Liver (tissue), 3 donors: ENCODE measurements around the gene HHIPL2.

Source experiments
- EGR1 ChIP-seq, 2 donors: IDR thresholded peaks; 2 replicates each; pipeline ENCODE4 v1.6.1; 2016 to 2018; ENCODE audit warnings: antibody characterized with exemption in 2 of 2, low read depth in 2 of 2
- TF ChIP-seq, protein P1 (sequence below): fragments of 150-350 bp; IDR thresholded peaks from 2 replicates; pipeline ENCODE4 v1.5.1; 2017; ENCODE audit warnings: improper control_type of control experiment, low read depth, low read length; ENCODE audit not compliant: missing input control
- donor health status: healthy.
- donor health status: healthy.

DNA sequence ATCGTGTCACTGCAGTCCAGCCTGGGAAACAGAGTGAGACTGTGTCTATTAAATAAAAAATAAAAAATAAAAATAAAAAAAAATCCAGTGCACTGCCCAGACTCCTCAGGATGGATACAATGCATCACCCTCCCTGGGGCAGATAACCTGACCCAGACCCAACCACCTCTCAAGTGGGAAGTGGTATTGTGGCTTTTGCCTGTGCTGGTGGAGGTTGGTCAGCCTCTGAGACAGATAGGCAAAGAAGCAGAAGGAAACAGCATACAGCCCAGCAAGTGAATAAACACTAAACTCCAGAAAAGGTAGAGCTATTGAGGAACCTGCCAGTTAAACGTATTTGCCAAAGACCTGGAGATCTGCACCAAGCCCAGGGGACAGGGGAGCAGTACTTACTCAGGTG is 22.0 kb downstream of the HHIPL2 start:
- TF ChIP-seq, protein P1, sequence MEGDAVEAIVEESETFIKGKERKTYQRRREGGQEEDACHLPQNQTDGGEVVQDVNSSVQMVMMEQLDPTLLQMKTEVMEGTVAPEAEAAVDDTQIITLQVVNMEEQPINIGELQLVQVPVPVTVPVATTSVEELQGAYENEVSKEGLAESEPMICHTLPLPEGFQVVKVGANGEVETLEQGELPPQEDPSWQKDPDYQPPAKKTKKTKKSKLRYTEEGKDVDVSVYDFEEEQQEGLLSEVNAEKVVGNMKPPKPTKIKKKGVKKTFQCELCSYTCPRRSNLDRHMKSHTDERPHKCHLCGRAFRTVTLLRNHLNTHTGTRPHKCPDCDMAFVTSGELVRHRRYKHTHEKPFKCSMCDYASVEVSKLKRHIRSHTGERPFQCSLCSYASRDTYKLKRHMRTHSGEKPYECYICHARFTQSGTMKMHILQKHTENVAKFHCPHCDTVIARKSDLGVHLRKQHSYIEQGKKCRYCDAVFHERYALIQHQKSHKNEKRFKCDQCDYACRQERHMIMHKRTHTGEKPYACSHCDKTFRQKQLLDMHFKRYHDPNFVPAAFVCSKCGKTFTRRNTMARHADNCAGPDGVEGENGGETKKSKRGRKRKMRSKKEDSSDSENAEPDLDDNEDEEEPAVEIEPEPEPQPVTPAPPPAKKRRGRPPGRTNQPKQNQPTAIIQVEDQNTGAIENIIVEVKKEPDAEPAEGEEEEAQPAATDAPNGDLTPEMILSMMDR, result no peak
- TF ChIP-seq EGR1 (IDR thresholded peaks at IDR 0.05; ENCODE audit: low read depth in 2 of 2), result no peak
